WTC11 (cell line): Measurements from ENCODE around the gene ZFAND3.

Experiments used
- ATF3 ChIP-seq: sonication (generic); formaldehyde crosslinking; conservative IDR thresholded peaks from 2 replicates; pipeline ENCODE4 v1.8.1; 2022; ENCODE audit warnings: mild to moderate bottlenecking, missing genetic modification reagents
- CBFB ChIP-seq: sonication (generic); formaldehyde crosslinking; IDR thresholded peaks from 2 replicates; pipeline ENCODE4 v1.8.1; 2022; ENCODE audit warnings: mild to moderate bottlenecking, low read depth, missing genetic modification reagents
- CTCF ChIP-seq: fragments of 200-600 bp; IDR thresholded peaks from 2 replicates; pipeline ENCODE4 v1.8.0; 2022; ENCODE audit warnings: antibody characterized with exemption
- E2F1 ChIP-seq: sonication (generic); formaldehyde crosslinking; IDR thresholded peaks from 2 replicates; pipeline ENCODE4 v1.8.0; 2022; ENCODE audit warnings: mild to moderate bottlenecking, missing genetic modification reagents
- ELF4 ChIP-seq: sonication (generic); formaldehyde crosslinking; IDR thresholded peaks from 2 replicates; pipeline ENCODE4 v1.8.1; 2022; ENCODE audit warnings: low read depth, mild to moderate bottlenecking, moderate library complexity, missing genetic modification reagents
- FOXK1 ChIP-seq: sonication (generic); formaldehyde crosslinking; IDR thresholded peaks from 2 replicates; pipeline ENCODE4 v1.8.0; 2022; ENCODE audit warnings: mild to moderate bottlenecking, moderate library complexity, missing genetic modification reagents
- HMGXB4 ChIP-seq: sonication (generic); formaldehyde crosslinking; IDR thresholded peaks from 2 replicates; pipeline ENCODE4 v1.8.1; 2023; ENCODE audit warnings: mild to moderate bottlenecking, moderate library complexity, missing genetic modification reagents
- JUN ChIP-seq: sonication (generic); formaldehyde crosslinking; IDR thresholded peaks from 2 replicates; pipeline ENCODE4 v1.8.0; 2023; ENCODE audit warnings: mild to moderate bottlenecking, missing genetic modification reagents
- MAX ChIP-seq: sonication (generic); formaldehyde crosslinking; IDR thresholded peaks from 2 replicates; pipeline ENCODE4 v1.8.0; 2022; ENCODE audit warnings: mild to moderate bottlenecking, missing genetic modification reagents
- PRDM15 ChIP-seq: sonication (generic); formaldehyde crosslinking; IDR thresholded peaks from 2 replicates; pipeline ENCODE4 v1.8.0; 2022; ENCODE audit warnings: missing genetic modification reagents
- SMAD4 ChIP-seq: sonication (generic); formaldehyde crosslinking; IDR thresholded peaks from 2 replicates; pipeline ENCODE4 v1.8.0; 2022; ENCODE audit warnings: mild to moderate bottlenecking, missing genetic modification reagents
- ZBTB43 ChIP-seq: sonication (generic); formaldehyde crosslinking; IDR thresholded peaks from 2 replicates; pipeline ENCODE4 v1.8.1; 2023; ENCODE audit warnings: mild to moderate bottlenecking, missing genetic modification reagents
- ZNF263 ChIP-seq: sonication (generic); formaldehyde crosslinking; IDR thresholded peaks from 2 replicates; pipeline ENCODE4 v1.8.1; 2022; ENCODE audit warnings: low read depth, mild to moderate bottlenecking, moderate library complexity, missing genetic modification reagents
- ZNF317 ChIP-seq: sonication (generic); formaldehyde crosslinking; IDR thresholded peaks from 2 replicates; pipeline ENCODE4 v1.8.1; 2023; ENCODE audit warnings: low read depth, mild to moderate bottlenecking, moderate library complexity, missing genetic modification reagents, borderline replicate concordance

- no peak for TF ChIP-seq MAX (CRISPR knock-in tag)
- TF ChIP-seq ATF3 (CRISPR knock-in tag), result no peak
- no peak for TF ChIP-seq E2F1 (CRISPR knock-in tag)
- TF ChIP-seq ZNF317 (CRISPR knock-in tag), result no peak
- no peak for TF ChIP-seq SMAD4 (CRISPR knock-in tag)
- TF ChIP-seq CTCF, result no peak
- no peak for TF ChIP-seq ZNF263 (CRISPR knock-in tag)
- TF ChIP-seq JUN (CRISPR knock-in tag), result no peak
- TF ChIP-seq FOXK1 (CRISPR knock-in tag), result no peak
- no peak for TF ChIP-seq ELF4 (CRISPR knock-in tag)
- no peak for TF ChIP-seq CBFB (CRISPR knock-in tag)
- TF ChIP-seq ZBTB43 (CRISPR knock-in tag), result no peak
- TF ChIP-seq HMGXB4 (CRISPR knock-in tag), result no peak
- TF ChIP-seq PRDM15 (CRISPR knock-in tag), result no peak
Measured at GRCh38 chr6:38016824-38017223, 197.3 kb downstream of the ZFAND3 start.
